ENCODE data around the gene POC1A. TPM values are rescaled to one million over a fixed set of nuclear protein-coding genes. Genes with fewer than 3 reads are reported as not detected.

Gene POC1A
- total RNA-seq, 1 experiment from 2014 or later, result 29.0 TPM

DNA sequence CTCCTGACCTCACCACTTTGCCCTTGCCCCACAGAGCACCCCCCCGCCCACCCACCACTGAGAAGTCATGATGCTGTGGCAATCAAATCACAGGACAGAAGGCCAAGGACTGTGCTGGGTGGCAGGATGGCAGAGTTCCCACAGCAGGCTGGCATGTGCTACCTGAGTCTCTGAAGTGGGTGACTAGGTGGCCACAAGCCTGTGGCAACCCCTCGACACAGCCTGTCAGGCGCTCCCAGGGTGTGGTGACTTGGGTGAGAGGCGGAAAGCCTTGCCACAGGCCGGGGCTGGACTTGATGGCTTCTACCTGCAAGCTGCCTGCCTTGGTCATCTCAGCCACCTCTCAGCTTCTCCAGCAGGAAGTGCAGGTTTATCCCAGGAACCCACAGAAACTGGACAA is 82.2 kb downstream of the POC1A start:
- H3K18ac ChIP-seq (ENCODE audit: insufficient read length, low read depth, low read length), result no peak overlapping the region
- Mint-ChIP-seq H3K36me3 (ENCODE audit: insufficient read depth in 1 of 3, low read depth in 3 of 3) (peaks cover 0 to 25% (median 19%) of the 10 kb centered on the region in 3 experiments; a peak in 5 of 7 replicates), H3K4me1 (peaks cover 2 to 5% of the 10 kb centered on the region in 2 experiments; a peak in 1 of 4 replicates), H3K9me3 (no peaks in the 10 kb centered on the region), H3K27ac (no peak overlapping the region), H3K4me3 (no peak overlapping the region), H3K27me3 (ENCODE audit: low read depth) (no peaks in the 10 kb centered on the region; the same call in 1 of the 2 replicates)
- no peak overlapping the region for H3K9ac ChIP-seq (ENCODE audit: extremely low read depth, insufficient read length, low read length)
- H3K23ac ChIP-seq (ENCODE audit: insufficient read length, low read depth, low read length), result no peak overlapping the region
- no peak overlapping the region for H3K56ac ChIP-seq (ENCODE audit: insufficient read length, low read depth, low read length)
- no peaks in the 10 kb centered on the region for H4K20me1 ChIP-seq (ENCODE audit: control insufficient read depth, insufficient read depth, insufficient read length)
- H2BK5ac ChIP-seq (ENCODE audit: insufficient read length, low read length), result no peak overlapping the region
- no CpG with 5 or more reads among the region's 5 CpGs for WGBS (ENCODE audit: extremely low coverage, insufficient read length, low lambda C conversion rate)
- no peak overlapping the region for H4K8ac ChIP-seq (replicated peaks; ENCODE audit: insufficient read length, low read depth, low read length)
- H2BK120ac ChIP-seq (ENCODE audit: low read depth, low read length, poor library complexity, severe bottlenecking), result no peak overlapping the region
- no peak overlapping the region for H4K5ac ChIP-seq (ENCODE audit: insufficient read length, low read depth, low read length)
- H2BK12ac ChIP-seq (ENCODE audit: insufficient read length, low read depth, low read length), result no peak overlapping the region
- H2BK20ac ChIP-seq (ENCODE audit: low read depth, low read length, poor library complexity, severe bottlenecking), result no peak overlapping the region
- H3K23me2 ChIP-seq (ENCODE audit: insufficient read length, low read depth, low read length, poor library complexity, severe bottlenecking), result no peaks in the 10 kb centered on the region
- no peak overlapping the region for H2AFZ ChIP-seq (ENCODE audit: low read length)
- H2BK15ac ChIP-seq (ENCODE audit: low read depth, low read length), result no peak overlapping the region
- H3K27me3 ChIP-seq (ENCODE audit: insufficient read depth, low read length), result no peaks in the 10 kb centered on the region
- DNase-seq, result no peak
- H3K14ac ChIP-seq (ENCODE audit: insufficient read depth, low read length), result no peak overlapping the region
- TF ChIP-seq, protein P1, sequence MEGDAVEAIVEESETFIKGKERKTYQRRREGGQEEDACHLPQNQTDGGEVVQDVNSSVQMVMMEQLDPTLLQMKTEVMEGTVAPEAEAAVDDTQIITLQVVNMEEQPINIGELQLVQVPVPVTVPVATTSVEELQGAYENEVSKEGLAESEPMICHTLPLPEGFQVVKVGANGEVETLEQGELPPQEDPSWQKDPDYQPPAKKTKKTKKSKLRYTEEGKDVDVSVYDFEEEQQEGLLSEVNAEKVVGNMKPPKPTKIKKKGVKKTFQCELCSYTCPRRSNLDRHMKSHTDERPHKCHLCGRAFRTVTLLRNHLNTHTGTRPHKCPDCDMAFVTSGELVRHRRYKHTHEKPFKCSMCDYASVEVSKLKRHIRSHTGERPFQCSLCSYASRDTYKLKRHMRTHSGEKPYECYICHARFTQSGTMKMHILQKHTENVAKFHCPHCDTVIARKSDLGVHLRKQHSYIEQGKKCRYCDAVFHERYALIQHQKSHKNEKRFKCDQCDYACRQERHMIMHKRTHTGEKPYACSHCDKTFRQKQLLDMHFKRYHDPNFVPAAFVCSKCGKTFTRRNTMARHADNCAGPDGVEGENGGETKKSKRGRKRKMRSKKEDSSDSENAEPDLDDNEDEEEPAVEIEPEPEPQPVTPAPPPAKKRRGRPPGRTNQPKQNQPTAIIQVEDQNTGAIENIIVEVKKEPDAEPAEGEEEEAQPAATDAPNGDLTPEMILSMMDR (conservative IDR thresholded peaks at IDR 0.05), result no peak
- H3K4me2 ChIP-seq (ENCODE audit: insufficient read depth, insufficient read length, low read length), result no peak overlapping the region
- H3K9me3 ChIP-seq (ENCODE audit: control insufficient read depth, low read depth, low read length), result no peaks in the 10 kb centered on the region
- no peak overlapping the region for H4K91ac ChIP-seq (ENCODE audit: insufficient read length, low read depth, low read length)
- no peak overlapping the region for H3T11ph ChIP-seq (ENCODE audit: low read length)
- no peaks in the 10 kb centered on the region for H3K79me2 ChIP-seq (ENCODE audit: insufficient read depth, low read length)
- no peak overlapping the region for H3K27ac ChIP-seq (ENCODE audit: insufficient read length, low read depth, low read length)
- no peaks in the 10 kb centered on the region for H3K79me1 ChIP-seq (ENCODE audit: insufficient read depth, low read depth, low read length, poor library complexity, severe bottlenecking)
- no peaks in the 10 kb centered on the region for H3K4me1 ChIP-seq (ENCODE audit: insufficient read depth, low read length)
- H3K4ac ChIP-seq (ENCODE audit: low read depth, low read length), result no peak overlapping the region
- no peak overlapping the region for H2AK5ac ChIP-seq (ENCODE audit: insufficient read length, low read length)

Data from H9 (cell line).